Measurements from ENCODE around the gene KIAA1191.
"Not testable (repeated sequence)": the region's sequence is repeated elsewhere in the genome, so short reads cannot be mapped to it uniquely, and the experiment has no call there.

Gene KIAA1191

DNA sequence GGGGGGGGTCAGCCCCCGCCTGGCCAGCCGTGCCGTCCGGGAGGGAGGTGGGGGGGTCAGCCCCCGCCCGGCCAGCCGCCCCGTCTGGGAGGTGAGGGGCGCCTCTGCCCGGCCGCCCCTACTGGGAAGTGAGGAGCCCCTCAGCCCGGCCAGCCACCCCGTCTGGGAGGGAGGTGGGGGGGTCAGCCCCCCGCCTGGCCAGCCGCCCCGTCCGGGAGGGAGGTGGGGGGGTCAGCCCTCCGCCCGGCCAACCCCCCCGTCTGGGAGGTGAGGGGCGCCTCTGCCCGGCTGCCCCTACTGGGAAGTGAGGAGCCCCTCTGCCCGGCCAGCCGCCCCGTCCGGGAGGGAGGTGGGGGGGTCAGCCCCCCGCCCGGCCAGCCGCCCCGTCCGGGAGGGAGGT, 56.2 kb downstream of the KIAA1191 start:
- DNase-seq, result not testable (repeated sequence)

Data from CD4-positive, alpha-beta T cell treated with Interleukin-6 for 4 hours (primary cell).